AG08395 (cell line): Measurements from ENCODE around the gene EBI3.
"Not testable (repeated sequence)": the region's sequence is repeated elsewhere in the genome, so short reads cannot be mapped to it uniquely, and the experiment has no call there.

Experiments used
- DNase-seq: peaks from one replicate; pipeline ENCODE4 v3.0.0; 2012; ENCODE audit warnings: mixed read lengths, low spot score

Gene EBI3

DNA sequence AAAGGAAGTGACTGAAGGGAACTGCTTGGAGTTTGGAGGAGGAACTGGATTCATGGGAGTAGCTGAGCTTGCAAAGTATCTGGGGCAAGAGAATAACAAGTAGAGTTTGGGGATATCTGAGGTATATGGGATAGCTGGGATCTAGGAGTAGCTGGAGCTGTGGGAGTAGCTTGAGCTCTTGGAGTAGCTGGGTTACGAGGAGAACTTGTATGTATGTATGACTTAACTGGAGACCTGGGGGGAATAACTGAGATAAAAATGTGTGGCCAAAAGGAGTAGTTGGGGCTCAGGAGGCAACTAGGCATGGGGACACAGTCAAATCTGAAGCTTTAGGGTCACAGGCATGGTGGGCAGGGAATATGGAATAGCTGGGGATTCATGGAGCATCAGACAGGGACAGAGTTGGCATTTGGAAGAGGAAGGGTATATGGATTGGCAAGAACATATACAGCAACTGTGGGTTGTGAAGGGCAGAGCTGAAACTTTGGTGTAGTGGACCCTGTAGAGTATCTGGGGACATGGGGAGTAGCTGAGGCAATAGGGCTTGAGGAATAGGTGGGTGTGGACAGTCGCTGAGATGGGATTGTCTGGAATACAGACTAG lies 28.3 kb upstream of the EBI3 start:
- DNase-seq, result no peak

DNA sequence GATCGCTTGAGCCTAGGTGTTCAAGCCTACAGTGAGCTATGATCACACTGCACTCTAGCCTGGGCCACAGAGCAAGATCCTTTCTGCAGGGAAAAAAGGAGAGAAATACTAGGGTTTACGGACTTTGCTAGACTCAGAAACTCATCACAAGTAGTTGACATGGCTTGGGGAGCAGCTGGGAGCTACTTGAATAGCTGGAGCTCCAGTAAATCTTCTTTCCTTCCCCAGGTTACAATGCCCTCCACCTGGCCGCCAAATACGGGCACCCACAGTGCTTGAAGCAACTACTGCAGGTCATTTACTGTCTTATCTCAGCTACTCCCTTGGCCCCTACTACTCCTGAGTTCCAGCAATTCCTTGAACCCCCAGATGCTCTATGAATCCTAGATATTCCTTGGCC lies 27.5 kb upstream of the EBI3 start:
- DNase-seq, result no peak

DNA sequence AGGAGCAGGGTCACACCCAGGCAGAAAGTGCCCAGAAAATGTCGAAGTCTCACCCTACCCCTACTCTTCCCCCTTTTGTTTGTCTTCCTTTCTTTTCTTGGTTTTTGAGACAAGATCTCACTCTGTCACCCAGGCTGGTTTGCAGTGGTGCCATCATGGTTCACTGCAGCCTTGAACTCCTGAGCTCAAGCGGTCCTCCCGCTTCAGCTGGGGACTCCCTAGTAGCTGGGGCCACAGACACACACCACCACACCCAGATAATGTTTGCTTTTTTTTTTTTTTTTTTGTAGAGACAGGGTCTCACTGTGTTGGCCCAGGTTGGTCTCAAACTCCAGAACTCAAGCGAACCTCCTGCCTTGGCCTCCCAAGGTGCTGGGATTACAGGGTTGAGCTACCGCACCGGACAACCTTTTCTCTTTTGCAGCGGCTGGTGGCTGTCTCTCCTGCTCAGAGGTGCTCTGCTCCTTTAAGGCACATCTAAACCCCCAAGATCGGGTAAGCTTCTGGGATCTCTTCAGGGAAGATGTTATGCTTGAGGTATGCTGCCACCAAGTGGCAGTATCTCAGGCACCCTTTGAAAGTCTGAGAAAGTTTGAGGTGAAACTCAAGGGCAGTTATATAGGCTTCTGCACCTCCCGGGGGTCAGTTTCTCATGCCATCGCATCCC lies 22.4 kb upstream of the EBI3 start:
- peak; percentile 57 for DNase-seq

DNA sequence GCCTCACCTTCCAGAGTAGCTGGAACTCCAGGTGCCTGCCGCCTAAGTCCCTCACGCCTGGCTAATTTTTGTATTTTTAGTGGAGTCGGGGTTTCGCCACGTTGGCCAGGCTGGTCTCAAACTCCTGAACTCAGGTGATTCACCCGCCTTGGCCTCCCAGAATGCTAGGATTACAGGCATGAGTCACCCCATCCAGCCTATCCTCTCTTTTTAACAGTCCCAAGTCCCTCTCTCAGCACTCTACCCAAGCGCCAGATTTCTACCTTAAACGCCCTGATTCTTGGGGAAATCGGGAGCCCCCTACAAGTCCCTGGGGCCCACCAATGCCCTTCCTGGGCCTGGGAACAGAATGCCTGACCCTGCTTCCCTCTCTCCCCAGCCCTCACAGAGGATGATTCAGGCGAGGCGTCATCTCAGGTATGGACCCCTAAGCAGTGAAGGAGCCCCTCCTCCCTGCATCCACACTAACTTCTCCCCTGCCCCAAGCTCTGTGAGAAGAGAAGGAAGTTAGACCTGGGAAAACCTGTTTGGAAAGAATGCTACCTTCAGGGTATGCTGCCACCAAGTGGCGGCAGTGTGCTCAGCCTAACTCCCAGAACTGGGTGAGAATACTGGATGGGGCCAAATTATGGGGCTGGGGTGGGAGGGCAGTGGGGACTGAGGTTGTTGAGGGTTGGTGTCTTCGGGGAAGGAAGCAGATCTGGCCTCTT lies 20.8 kb upstream of the EBI3 start:
- peak; percentile 52 for DNase-seq

DNA sequence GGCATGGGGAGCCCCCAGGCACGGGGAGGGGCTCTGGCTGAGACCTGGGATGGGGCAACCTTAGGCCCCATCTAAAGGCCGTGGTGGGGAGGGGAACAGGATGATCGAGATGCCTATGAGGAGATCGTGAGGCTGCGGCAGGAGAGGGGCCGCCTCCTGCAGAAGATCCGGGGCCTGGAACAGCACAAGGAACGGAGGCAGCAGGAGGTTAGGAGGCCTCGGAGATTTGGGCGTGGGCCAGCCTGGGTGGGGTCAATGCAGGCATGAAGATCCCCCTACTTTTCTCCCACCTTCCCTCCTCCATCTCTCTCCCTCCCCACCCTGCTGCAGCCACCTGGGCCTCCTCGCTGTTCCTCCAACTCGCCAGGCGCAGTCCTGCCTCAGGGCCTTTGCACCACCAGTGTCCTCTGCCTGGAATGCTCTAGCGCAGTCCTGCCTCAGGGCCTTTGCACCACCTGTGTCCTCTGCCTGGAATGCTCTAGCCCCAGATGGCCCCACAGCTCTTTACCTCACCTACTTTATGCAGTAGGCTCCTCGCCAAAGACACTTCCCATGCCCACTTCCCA lies 19.1 kb upstream of the EBI3 start:
- DNase-seq, result no peak

DNA sequence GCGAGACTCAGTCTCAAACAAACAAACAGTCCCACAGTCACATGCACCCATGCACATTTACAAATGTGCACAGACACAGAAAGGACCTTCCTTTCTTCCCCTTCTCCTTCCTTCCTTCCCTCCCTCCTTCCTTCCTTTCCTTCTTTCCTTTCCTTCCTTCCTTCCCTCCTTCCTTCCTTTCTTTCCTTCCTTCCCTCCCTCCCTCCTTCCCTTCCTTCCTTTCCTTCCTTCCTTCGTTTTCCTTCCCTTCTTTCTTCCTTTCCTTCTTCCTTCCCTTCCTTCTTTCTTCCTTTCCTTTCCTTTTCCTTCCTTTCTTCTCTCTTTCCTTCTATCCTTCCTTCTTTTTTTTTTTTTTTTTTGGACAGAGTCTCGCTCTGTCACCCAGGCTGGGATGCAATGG lies 16.2 kb upstream of the EBI3 start:
- no peak for DNase-seq

DNA sequence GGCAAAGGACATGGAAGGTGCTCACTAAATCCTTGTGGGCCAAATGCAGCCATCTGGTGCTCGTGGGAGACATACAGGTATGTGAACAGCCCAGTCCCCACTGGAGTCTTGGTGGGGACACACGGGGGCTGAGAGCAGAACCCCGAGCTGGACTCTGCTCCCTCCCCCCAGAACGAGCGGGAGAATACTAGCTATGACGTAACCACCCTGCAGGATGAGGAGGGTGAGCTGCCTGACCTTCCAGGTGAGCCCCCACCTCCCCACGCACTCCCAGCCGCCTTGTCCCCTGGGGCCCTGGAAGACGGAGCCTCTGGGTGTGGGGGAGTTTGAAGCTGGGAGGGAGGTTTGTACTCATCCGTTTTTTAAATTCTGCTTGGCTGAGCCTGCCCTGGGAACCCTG lies 13.5 kb upstream of the EBI3 start:
- no peak for DNase-seq

DNA sequence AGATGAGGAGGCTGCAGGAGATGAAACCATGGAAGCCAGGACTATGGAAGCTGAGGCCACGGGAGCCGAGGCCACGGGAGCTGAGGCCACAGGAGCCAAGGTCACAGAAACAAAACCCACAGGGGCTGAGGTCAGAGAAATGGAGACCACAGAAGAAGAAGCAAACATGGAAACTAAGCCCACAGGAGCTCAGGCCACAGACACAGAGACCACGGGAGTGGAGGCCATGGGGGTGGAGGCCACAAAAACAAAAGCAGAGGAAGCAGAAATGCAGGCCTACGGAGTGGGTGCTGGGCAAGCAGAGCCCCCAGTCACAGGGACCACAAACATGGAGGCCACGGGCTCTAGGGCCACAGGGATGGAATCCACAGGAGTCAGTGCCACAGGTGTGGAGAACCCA lies 12.5 kb upstream of the EBI3 start:
- DNase-seq, result no peak

DNA sequence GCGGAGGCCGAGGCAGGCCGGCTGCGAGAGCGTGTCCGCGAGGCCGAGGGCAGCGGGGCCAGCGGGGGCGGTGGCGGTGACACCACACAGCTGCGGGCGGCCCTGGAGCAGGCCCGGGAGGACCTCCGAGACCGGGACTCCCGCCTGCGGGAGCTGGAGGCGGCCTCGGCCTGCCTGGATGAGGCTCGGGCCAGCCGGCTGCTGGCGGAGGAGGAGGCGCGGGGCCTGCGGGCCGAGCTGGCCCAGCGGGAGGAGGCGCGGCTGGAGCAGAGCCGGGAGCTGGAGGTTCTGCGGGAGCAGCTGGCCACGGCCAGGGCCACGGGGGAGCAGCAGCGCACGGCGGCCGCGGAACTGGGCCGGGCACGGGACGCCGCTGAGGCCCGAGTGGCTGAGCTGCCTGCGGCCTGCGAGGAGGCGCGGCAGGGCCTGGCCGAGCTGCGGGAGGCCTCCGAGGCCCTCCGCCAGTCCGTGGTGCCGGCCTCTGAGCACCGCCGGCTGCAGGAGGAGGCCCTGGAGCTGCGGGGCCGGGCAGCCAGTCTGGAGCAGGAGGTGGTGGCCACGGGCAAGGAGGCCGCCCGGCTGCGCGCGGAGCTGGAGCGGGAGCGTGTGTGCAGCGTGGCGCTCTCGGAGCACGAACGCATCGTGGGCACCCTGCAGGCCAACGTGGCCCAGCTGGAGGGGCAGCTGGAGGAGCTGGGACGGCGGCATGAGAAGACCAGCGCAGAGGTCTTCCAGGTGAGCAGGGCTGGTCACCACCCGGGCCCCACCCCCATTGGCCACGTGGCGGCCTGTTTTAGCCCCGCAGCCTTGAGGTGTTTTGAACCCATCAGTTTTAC lies 11.7 kb upstream of the EBI3 start:
- no peak for DNase-seq

DNA sequence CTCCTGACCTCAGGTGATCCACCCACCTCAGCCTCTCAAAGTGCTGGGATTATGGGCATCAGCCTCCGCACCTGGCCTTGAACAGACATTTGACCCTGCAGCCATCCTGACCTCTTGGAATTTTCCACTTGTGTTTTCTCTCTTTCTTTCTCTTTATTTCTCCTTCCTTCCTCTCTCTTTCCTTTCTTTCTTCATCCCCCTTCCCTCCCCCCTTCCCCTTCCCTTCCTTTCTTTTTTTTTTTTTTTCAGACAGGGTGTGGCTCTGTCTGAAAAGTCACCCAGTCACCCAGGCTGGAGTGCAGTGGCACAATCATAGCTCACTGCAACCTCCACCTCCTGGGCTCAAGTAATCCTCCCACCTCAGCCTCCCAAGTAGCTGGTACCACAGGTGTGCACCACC lies 10.8 kb upstream of the EBI3 start:
- not testable (repeated sequence) for DNase-seq

DNA sequence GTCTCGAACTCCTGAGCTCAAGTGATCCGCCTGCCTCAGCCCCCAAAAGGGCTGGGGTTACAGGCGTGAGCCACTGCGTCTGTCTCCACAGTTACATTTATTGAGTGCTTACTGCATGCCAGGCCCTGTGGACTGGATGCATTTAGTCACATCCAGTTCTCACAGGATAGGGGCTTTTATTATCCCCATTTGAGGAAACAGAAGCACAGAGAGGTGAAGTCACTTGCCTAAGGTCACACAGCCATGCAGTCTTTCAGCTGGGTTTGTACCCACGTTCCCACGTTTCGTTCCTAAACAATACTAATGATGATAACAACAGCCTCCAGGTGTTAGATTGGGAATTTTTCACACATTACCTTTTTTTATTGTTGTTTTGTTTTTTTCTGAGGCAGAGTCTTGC lies 9.1 kb upstream of the EBI3 start:
- no peak for DNase-seq

DNA sequence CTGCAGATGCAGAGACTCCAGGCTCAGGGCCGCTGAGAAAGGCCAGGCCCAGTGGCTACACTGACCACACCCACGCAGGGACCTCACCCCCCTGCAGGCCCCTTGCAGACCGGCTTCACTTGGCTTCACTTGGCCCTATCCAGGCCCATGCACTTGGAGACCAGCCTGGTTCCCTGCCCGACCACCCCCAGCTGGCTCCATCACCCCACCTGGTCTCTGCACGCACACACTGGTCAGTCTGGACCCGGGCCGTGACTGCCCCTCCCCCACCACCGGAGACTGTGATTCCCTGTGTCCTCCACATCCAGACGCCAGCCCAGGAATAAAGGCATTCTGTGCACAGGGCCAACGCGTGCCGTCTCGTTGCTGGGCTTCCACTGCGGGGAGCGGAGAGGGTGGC lies 4.9 kb upstream of the EBI3 start:
- DNase-seq, result no peak

DNA sequence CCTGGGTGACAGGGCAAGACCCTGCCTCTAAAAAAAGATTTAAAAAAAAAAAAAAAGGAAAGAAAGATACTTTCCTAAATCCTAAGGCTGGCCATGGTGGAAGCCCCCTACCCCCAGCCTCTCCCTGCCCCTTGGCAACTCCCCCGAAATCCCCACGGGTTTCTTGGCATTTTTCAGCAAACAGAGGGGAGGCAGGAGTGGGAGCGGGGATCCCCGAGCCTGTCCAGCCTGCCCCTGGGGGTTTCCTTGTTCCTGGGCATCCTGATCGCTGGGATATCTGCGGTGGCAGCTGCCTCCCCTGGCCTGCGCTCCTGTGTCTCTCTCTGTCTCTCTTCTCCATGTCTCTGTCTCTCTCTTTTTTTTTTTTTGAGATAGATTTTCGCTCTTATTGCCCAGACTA lies 3.4 kb upstream of the EBI3 start:
- no peak for DNase-seq

DNA sequence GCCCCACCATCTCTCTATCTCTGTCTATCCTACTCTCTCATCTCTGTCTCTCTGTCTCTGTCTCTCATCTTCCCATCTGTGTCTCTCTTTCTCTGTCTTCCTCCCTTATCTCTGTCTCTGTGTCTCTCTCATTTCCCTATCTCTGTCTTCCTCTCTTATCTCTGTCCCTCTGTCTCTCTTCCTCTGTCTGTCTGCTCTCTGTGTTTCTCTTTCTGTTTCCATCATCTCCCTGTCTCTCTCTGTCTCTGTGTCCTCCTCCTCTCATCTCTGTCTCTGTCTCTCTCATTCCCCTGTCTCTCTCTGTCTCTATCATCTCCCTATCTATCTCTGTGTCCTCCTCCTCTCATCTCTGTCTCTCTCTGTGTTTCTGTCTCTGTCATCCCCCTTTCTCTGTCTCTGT lies 1.6 kb upstream of the EBI3 start:
- no peak for DNase-seq

DNA sequence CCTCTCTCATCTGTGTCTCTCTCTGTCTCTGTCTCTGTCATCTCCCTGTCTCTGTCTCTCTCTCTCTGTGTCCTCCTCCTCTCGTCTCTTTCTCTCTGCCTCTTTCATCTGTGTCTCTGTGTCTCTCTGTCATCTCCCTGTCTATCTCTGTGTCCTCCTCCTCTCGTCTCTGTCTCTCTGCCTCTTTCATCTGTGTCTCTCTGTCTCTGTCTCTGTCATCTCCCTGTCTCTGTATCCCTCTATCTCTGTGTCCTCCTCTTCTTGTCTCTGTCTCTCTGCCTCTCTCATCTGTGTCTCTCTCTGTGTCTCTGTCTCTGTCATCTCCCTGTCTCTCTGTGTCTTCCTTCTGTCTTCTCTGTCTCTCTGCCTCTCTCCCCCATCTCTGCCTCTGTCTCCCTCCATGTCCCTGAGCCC lies 551 bp upstream of the EBI3 start:
- no peak for DNase-seq

DNA sequence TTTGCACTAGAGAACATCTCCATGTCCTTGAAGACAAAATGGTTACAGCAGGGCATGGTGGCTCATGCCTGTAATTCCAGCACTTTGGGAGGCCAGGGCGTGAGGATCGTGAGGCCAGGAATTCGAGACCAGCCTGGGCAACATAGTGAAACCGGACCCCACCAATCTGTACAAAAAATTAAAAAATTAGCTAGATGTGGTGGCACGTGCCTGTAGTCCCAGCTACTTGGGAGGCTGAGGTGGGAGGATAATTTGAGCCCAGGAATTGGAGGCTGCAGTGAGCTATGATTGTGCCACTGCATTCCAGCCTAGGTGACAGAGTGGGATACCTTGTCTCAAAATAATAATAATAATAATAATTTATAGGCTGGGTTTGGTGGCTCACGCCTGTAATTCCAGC lies 914 bp downstream of the EBI3 start:
- not testable (repeated sequence) for DNase-seq

DNA sequence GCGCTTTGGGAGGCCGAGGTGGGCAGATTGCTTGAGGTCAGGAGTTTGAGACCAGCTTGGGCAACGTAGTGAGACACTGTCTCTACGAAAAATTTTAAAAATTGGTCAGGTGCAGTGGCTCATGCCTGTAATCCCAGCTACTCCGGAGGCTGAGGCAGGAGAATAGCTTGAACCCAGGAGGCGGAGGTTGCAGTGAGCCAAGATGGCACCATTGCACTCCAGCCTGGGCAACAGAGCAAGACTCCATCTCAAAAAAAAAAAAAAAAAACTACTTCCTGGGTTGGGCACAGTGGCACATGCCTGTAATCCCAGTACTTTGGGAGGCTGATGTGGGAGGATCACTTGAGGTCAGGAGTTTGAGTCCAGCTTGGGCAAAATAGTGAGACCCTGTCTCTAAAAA lies 2.2 kb downstream of the EBI3 start:
- DNase-seq, result not testable (repeated sequence)

DNA sequence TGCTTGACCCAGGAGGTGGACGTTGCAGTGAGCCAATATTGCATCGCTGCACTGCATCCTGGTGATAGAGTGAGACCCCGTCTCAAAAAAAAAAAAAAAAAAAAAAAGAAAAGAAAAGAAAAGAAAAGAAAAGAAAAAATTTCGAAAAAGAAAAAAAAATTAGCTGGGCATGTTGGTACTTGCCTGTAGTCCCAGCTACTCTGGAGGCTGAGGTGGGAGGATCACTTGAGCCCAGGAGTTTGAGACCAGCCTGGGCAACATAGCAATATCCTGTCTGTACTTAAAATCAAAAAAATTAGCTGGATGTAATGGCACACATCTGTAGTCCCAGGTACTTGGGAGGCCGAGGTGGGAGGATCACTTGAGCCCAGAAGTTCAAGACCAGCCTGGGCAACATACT lies 2.8 kb downstream of the EBI3 start:
- DNase-seq, result not testable (repeated sequence)

DNA sequence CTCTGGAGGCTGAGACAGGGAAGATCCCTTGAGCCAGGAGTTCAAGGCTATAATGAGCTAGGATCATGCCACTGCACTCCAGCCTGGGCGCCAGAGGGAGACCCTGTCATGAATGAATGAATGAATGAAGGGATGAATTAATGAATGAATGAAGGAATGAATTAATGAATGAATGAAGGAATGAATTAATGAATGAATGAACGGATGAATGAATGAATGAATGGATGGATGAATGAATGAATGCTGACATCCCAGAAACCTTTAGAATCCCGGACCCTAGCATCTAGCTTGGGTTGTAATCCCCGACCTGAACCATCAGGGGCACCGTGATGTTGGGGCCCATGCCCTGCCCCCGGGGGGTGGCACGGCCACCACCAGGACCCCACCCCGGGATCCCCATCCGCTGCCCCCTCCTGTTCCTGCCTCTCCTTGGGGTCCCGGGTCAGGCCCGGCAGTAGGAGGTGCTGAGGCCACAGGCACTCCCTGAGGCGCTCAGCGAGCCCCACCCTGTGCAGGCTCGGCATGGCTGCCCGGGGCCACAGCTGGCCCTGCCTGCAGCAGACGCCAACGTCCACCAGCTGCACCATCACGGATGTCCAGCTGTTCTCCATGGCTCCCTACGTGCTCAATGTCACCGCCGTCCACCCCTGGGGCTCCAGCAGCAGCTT lies 3.4 kb downstream of the EBI3 start:
- DNase-seq, result no peak

DNA sequence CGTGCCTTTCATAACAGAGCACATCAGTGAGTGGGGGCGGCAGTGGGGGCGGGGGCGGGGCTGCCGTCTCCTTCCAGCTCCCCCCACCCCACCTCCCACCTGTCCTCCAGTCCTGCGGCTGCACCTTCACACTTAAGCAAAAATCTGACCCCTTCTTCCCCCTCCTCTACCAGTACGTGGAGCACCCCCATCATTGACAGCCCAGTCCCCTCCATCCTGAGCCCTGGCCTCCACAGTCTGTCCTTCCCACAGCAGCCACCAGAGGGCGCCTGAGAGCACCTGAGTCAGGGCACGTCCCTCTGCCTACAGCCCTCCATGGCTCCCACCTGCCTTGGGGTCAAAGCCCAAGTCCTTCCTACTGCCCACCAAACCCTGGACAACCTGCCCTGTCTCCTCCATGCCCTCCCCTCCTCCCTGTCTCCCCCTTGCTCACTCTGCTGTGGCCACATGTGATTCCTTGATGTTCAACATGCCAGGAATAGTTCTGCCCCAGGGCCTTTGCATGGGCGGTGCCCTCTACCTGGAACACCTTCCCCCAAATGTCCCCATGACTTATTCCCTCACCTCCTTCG lies 4.0 kb downstream of the EBI3 start:
- peak; percentile 17 for DNase-seq

DNA sequence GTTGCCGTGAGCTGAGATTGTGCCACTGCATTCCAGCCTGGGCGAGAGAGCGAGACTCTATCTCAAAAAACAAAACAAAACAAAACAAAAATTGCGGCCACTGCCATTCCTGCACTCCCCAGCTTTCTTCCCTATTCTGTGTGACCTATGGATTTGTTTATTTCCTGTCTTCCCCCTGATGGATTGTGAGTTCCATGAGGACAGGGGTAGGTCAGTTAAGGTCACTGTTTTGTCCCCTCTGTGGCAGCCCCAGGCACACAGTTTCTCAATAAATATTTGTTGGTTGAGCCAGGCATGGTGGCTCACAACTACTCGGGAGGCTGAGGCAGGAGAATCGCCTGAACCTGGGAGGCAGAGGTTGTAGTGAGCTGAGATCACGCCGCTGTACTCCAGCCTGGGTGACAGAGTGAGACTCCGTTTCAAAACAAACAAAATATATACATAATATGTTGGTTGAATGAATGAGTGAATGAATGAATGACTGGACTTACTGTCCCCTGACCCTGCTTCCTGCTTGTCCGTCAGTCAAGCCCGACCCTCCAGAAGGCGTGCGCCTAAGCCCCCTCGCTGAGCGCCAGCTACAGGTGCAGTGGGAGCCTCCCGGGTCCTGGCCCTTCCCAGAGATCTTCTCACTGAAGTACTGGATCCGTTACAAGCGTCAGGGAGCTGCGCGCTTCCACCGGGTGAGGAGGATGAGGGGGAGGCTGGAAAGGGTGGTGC lies 5.0 kb downstream of the EBI3 start:
- no peak for DNase-seq
